SH-SY5Y (cell line): Measurements from ENCODE around the gene STK40.
A peak's percentile ranks its signal among the peaks of the same experiment; 100 is the strongest.

Source experiments
- GATA2 ChIP-seq: IDR thresholded peaks from 2 replicates; pipeline ENCODE4 v1.6.1; 2011; ENCODE audit warnings: mild to moderate bottlenecking, low read depth, low read length
- GATA3 ChIP-seq: IDR thresholded peaks from 2 replicates; pipeline ENCODE4 v1.6.1; 2011; ENCODE audit warnings: low read depth, mild to moderate bottlenecking, low read length, moderate library complexity

The STK40 gene

GRCh38 chr1:36326499-36326898 is 59.2 kb downstream of the STK40 start:
- TF ChIP-seq GATA2 = no peak
- no peak for TF ChIP-seq GATA3

DNA sequence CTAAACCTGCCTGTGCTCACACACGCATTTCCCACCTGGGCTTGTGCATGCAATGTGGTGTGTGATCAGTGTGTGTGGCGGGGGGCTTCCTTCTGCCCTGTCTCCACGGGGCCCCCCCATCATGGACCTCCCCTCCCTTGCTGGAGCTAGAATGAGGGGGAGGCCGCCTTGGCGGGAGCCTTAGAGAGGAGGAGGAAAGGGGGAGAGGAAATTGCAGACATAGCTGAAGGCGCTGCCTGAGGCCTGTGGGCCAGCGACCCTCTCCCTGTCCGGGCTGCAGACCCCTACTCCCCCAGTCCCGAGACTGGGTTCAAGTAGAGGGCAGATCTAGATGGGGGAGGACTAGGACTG is 61.4 kb downstream of the STK40 start:
- TF ChIP-seq GATA3 (no peak), GATA2 (no peak)

DNA sequence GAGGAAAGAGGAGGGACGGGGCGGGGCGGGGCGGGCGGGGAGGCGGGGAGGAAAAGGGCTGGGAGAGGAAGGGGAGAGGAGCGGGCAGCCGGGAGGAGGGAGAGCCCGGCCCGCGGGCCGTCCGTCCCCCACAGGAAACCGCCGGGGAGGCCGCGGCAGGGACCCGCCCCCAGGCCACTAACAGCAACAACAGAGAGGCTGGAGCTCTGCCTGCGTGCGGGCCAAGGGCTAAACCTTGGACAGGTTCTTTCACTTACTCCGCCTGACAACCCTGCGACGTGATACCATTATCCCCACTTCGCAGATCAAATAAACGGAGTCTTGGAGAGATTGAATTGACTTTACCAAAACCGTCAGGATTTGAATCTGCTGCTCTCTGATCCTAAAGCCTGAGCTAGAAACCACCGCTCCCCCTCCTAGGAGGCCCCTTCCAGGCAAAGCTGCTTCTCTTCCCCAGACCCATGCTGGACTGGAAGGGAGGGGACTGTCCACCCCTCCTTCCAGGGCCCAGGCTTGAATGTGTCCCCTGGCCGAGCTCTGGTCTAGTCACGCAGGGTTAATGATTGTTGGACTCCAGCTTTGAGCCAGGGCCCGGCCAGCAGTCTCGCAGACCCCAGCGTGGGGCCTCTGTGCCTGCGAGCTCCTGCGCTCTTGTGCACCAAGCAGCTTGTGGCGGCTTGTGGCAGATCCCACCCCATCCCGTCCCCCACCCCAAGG is 61.9 kb downstream of the STK40 start, which contains the start of gene EVA1B:
EVA1B (minus strand) TSS at position 10 of the 717 bp plus-strand sequence. CDS start 608 bp downstream, outside the sequence.
- TF ChIP-seq GATA3 (no peak), GATA2 (no peak)

DNA sequence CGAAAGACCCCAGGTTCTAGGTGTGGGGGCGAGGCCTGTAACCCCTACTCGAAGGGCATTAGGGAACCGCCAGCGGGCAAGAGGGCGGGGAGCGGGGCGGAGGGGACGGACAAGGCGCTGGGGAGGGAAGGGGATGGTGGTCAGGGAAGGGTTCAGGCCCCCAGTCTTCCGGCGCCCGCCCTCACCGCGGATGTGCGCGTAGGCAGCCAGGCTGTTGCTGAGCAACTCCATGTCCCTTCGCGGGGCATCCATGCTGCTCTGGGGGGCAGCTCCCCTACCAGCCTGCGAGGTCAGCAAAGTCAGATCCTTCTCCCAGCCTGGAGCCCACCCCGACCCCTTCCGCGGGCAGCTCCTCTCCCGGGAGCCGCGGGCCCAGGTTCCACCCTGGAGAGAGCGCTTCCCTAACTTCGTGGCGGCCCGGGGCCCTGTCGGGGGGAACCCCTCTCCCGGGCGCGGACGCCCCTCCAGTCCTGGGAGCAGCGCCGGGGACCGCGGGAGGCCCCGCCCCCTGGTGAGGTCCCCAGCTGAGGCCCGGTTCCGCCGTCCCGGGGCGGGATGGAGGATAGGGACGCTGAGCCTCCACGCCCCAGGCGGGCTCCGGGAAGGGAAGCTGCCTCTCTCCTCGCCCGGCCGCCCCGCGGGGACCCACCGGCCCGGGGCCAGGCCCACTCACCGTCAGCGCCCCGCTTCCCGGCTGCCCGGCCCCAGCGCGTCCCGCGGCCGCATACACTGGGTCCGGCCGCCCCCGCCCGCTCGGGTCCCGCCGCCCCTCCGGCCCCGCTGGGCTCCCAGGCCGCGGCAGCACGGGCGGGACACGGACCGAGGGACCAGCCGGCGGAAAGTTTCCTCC is 62.7 kb downstream of the STK40 start:
- TF ChIP-seq GATA3 = no peak
- TF ChIP-seq GATA2 = no peak

- TF ChIP-seq GATA3 = no peak
- TF ChIP-seq GATA2 = no peak
These were observed 63.5 kb downstream of the STK40 start for GRCh38 chr1:36322041-36322785.

DNA sequence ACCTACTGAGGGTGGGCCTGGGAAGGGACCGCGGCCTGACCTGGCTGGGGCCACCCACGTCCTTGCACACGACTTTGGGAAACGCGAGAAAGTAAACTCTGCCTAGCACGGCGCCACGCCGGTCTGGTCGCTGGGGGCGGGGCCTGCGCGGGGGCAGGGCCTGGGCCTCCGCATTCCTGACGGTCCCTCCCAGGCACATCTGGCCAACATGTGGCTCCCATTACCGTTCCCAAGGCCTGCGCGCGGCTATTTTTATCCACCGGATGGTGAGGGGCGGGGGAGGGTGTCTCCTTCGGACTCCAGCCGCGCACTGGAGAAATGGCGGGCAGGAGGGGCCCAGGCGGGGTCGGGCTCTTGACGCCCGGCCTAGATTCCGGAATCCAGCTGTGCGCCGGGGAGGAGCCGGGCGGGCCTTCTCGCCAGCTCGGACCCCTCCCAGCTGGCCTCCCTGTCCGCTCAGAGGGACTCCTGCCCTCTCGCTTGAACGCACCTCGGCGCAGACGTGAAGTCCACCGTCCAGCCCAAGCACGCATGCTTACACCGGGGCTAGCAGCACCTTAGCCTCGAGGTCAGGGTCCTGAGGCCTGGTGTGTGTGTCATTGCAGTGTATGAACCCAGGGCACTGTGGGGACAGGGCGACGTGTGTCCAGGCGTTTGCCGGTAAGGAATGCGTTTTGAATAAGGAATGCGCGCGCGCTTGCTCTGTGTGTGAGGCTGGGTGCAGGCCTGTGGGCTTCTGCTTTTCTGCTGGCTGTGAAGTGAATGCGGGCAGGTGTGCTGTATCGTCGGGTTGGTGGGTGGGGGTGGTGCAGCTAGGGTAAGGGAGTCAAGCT is 64.4 kb downstream of the STK40 start:
- TF ChIP-seq GATA2 = no peak
- TF ChIP-seq GATA3 = no peak

- TF ChIP-seq GATA3 = no peak
- TF ChIP-seq GATA2 = no peak
These were observed 65.0 kb downstream of the STK40 start for GRCh38 chr1:36320767-36321118.

DNA sequence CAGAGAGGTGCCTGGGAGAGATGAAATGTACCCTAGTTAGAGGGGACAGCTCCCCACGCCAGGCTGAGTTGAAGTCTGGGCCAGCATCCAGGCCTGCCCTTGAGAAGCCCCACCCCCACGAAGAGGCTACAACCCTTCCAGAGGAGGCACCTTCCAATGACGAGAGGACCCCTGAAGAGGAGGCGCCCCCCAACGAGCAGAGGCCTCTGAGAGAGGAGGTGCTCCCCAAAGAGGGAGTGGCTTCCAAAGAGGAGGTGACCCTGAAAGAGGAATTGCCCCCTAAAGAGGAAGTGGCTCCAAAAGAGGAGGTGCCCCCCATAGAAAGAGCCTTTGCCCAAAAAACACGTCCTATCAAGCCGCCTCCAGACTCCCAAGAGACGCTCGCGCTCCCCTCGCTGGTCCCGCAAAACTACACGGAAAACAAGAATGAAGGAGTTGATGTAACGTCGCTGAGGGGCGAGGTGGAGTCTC is 65.4 kb downstream of the STK40 start:
- no peak for TF ChIP-seq GATA2

- TF ChIP-seq GATA3 = no peak
- no peak for TF ChIP-seq GATA2
These were observed 76.3 kb downstream of the STK40 start for GRCh38 chr1:36309397-36309796.

- no peak for TF ChIP-seq GATA3
- TF ChIP-seq GATA2 = no peak
These were observed 78.0 kb downstream of the STK40 start for GRCh38 chr1:36307601-36308330.

GRCh38 chr1:36306902-36307456 is 78.7 kb downstream of the STK40 start:
- no peak for TF ChIP-seq GATA3
- peak; percentile 86 for TF ChIP-seq GATA2

DNA sequence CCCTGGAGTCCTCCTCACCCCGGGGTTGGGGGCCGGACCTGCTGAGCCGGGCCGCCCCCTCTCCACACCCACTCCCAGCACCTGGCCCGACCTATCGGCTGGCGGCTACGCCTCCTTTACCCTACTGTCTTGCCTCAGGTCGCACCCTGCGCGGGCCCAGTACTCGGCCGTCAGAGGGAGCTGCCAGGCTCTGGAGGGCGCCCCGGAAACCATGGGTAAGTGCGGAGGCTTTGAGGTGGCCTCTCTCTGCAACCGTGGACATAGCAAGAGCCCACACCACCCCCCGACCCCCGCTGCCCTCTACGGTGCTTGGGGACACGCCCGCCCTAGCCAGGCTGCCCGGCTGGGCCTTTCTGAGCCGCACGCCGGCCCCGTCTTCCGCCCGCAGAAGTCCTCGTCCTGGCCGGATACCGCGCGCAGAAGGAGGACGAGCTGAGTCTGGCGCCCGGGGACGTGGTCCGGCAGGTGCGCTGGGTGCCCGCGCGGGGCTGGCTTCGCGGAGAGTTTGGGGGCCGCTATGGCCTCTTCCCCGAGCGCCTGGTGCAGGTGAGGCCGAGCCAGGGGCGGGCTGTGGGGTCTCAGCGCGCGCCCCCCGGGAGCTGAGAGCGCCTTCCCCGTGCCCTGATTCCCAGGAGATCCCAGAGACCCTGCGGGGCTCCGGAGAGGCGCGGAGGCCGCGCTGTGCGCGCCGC is 79.4 kb downstream of the STK40 start, which contains the start of gene SH3D21:
SH3D21 (plus strand) TSS at position 159 of the 692 bp plus-strand sequence; CDS start at position 212, 53 bp downstream.
- TF ChIP-seq GATA3 (no peak), GATA2 (no peak)
